ENCODE results near the gene GALNT13.

Gene GALNT13

GRCh38 chr2:153946036-153946435 lies 74.3 kb downstream of the GALNT13 start:
- no peak for DNase-seq

- DNase-seq: no peak
These were observed 82.0 kb downstream of the GALNT13 start for GRCh38 chr2:153953761-153954160.

- DNase-seq: no peak
These were observed 91.5 kb downstream of the GALNT13 start for GRCh38 chr2:153963256-153963655.

GRCh38 chr2:153967248-153967973 lies 95.7 kb downstream of the GALNT13 start:
- DNase-seq: no peak

GRCh38 chr2:153971250-153971649 lies 99.5 kb downstream of the GALNT13 start:
- DNase-seq: no peak

GRCh38 chr2:153971855-153972254 lies 100.1 kb downstream of the GALNT13 start:
- no peak for DNase-seq

- no peak for DNase-seq
These were observed 100.7 kb downstream of the GALNT13 start for GRCh38 chr2:153972412-153972811.

- DNase-seq: no peak
These were observed 114.9 kb downstream of the GALNT13 start for GRCh38 chr2:153986488-153987229.

- no peak for DNase-seq
These were observed 119.0 kb downstream of the GALNT13 start for GRCh38 chr2:153990771-153991170.

- DNase-seq: no peak
These were observed 141.8 kb downstream of the GALNT13 start for GRCh38 chr2:154013514-154013913.

- no peak for DNase-seq
These were observed 143.5 kb downstream of the GALNT13 start for GRCh38 chr2:154015233-154015632.

GRCh38 chr2:154029504-154029903 lies 157.8 kb downstream of the GALNT13 start:
- DNase-seq: no peak

GRCh38 chr2:154032220-154032619 lies 160.5 kb downstream of the GALNT13 start:
- DNase-seq: no peak

- DNase-seq: no peak
These were observed 174.8 kb downstream of the GALNT13 start for GRCh38 chr2:154046493-154046892.

- DNase-seq: no peak
These were observed 177.2 kb downstream of the GALNT13 start for GRCh38 chr2:154048905-154049304.

- no peak for DNase-seq
These were observed 177.8 kb downstream of the GALNT13 start for GRCh38 chr2:154049561-154049960.

- no peak for DNase-seq
These were observed 195.4 kb downstream of the GALNT13 start for GRCh38 chr2:154067124-154067523.

- DNase-seq: no peak
These were observed 207.2 kb downstream of the GALNT13 start for GRCh38 chr2:154078926-154079325.

- no peak for DNase-seq
These were observed 220.8 kb downstream of the GALNT13 start for GRCh38 chr2:154092571-154092970.

GRCh38 chr2:154093856-154094255 lies 222.1 kb downstream of the GALNT13 start:
- no peak for DNase-seq

GRCh38 chr2:154097833-154098398 lies 226.2 kb downstream of the GALNT13 start:
- DNase-seq: no peak

- DNase-seq: no peak
These were observed 249.0 kb downstream of the GALNT13 start for GRCh38 chr2:154120706-154121105.

- no peak for DNase-seq
These were observed 254.2 kb downstream of the GALNT13 start for GRCh38 chr2:154125891-154126290.

- DNase-seq: no peak
These were observed 259.1 kb downstream of the GALNT13 start for GRCh38 chr2:154130821-154131220.

Measured in activated CD4-positive, alpha-beta T cell treated with anti-CD3 and anti-CD28 coated beads for 1 hour (primary cell).